GM19023 (cell line): ENCODE data around the gene DMTF1.

Experiments used
- ATAC-seq: cut with Tn5 transposase; IDR thresholded peaks from one replicate; pipeline ENCODE4 v1.9.1; 2021; ENCODE audit warnings: mild to moderate bottlenecking, moderate library complexity; ENCODE audit not compliant: unreplicated experiment

Gene DMTF1

GRCh38 chr7:87144173-87144657 lies 8.0 kb upstream of the DMTF1 start:
- peak; percentile 96 for ATAC-seq

GRCh38 chr7:87146740-87147386 lies 5.4 kb upstream of the DMTF1 start:
- no peak for ATAC-seq

DNA sequence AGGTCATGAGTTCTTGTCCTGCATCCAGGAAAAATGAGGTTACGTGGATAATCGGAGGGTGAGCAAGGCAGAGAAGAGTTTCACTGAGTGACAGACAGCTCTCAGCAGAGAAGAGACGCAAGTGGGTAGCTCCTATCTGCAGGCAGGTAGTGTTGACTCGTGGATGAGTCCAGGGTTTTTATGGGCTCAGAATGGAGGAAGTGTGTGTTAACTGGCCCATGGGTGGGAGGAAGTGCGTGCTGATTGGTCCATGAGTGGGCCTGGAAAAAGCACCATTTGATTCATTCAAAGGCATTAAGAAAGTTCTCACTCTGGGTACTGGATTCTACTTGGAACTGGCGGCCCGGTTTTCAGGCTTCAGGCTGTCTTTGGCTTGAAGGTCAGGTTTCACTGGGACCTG lies 4.8 kb upstream of the DMTF1 start:
- no peak for ATAC-seq

- ATAC-seq, result no peak
Observed at GRCh38 chr7:87148332-87148955, 3.8 kb upstream of the DMTF1 start.

DNA sequence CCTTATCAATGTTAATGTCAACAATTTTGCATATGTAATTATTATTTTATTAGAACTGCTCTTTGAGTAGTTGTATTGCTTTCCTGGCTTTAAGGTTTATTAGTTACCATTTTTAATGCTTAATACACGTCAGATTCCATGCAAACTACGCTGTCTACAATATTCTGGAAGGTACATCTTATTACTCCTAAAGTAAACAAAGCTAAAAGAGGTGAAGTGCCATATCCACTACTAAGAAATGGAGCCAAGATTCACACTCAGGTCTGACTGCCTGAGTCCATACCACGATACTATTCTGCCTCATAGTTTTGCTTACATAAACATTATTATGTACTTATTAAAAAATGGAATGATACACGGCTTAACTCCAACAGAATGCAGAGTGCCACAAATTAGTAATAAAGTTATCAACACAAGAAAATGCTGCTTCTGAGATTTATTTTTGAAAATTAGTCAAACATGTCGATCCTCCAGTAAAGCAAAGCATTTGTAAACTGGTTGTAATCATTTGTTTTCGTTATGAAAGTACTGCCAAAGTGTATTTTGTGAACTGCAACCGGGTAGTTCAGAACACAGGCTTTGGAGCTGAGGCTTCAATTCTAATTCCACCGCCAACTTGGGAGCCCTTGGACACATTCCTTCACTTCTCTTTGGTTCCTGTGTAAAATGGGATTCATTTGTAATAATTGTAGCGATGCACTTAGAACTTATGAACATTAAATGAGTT lies 1.1 kb upstream of the DMTF1 start:
- no peak for ATAC-seq

DNA sequence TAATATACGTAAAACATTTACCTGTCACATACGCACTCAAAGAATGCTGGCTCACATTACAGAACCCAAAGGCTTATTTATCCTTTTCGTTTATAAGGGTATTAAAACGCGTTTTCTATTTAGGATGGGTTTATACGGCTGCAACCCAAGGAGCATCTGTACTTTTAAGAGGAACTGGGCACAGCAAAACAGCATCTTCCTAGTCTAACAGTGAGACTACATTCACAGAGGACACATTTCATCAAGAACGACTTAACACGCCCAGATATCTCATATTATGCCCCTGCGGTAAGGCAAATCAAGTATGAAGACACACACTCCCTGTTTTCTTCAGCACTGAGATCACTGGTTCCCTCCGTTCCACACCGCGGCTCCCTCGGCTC lies 533 bp upstream of the DMTF1 start:
- peak; percentile 33 for ATAC-seq

DNA sequence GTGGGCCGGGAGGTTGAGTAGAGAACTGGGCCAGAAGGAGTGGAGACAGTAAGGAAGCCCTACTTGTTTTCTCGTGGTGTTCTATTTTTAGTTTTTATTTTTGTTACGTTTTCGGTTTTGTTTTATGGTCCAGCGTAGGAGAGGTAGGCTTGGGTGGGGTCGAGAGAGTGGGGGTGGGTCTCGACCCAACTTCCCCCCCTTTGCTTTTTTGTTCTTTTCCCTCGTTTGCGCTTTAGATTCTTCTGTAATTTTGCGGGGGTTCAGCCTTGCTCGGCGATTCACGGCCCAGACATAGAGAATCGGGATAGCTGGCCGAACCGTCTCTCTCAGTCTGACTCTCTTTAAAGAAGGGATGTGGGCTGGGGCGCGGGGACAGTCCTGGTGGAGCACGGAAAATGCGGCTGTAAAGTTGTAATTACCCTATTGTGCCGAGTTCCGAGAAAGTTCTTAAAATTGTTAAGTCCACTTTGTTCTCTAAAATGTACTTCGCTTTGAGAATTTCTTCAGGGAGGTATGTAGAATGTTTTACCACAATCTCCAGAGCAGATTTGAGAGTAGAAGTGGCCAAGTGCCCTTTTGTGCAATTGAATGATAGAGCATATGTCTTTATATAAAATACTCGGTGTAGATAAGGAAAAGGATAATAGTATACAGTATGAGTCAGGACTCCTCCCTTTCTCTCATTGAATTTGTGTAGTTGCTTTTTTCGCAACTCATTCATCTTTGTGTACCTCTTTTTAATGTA lies 816 bp downstream of the DMTF1 start:
- ATAC-seq, result peak; percentile 13

DNA sequence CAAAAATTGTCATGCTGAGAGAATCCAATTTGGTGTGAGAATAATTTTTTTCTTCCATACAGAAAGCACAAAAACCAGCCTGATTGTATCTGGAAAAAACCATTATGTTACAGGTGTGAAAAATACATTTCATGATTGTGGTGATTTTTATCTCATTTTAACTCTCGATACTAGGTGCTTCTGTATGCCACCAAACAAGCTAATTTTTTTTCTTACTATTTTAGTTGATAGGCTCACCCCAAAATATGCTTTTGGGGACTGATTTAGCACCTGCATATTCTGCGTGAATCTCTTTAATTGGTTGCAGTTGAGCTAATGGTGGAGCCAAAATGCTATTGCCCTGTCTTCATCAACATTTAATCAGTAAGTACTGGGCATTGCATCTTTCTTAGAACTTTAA lies 1.9 kb downstream of the DMTF1 start:
- no peak for ATAC-seq

GRCh38 chr7:87154569-87154968 lies 2.3 kb downstream of the DMTF1 start:
- no peak for ATAC-seq

- no peak for ATAC-seq
Observed at GRCh38 chr7:87155788-87156187, 3.5 kb downstream of the DMTF1 start.

- ATAC-seq, result no peak
Observed at GRCh38 chr7:87156709-87157108, 4.5 kb downstream of the DMTF1 start.

DNA sequence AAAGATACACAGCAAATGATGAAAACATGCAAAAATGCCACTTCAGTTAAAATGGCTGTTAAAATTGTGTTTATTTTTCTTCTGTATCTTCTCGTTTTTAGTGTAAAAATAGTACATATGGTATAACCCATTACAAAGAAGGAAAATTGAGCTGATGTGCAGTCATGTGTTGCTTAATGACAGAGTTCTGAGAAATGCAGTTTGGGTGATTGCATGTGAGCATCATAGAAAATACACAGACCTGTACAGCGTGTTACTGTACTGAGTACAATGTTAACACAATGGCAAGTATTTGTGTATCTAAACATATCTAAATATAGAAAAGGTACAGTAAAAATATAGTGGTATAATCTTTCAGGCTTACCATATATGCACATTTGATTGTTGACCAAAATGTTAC lies 7.3 kb downstream of the DMTF1 start:
- ATAC-seq, result no peak

DNA sequence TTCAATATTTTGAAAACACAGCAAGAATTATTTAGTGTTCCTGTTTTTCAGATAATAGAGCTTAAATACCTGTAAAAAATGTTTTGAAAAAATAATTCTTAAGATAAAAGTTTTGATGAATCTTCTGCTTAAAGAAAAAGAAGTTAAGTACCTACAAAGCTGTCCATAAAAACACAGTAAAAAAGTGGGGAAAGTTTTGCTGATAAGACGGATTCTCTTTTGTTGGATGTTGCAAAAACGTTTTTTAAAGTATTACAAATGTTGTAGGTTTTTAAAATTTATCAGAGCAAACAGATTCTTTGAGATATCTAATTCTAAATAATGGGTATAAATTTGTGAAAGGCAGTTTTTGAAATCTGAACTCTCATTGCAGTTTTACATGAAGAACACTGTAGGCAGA lies 12.2 kb downstream of the DMTF1 start:
- ATAC-seq, result no peak

DNA sequence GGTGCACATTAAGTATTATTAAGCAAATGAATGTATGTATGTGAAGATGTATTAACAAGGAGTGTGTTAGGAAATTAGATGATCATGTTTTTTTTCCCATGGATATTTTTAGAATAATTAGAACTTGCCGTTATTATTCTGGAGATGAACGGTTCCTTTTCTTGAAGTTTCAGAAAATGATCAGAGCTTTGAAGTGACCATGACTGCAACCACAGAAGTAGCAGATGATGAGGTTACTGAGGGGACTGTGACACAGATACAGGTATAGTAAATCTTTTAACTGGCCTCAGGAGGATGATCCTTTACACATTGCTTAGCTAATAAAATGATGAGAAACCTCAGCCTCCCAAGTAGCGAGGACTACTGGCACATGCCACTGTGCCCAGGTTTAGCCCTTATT lies 18.6 kb downstream of the DMTF1 start:
- no peak for ATAC-seq

- ATAC-seq, result no peak
Observed at GRCh38 chr7:87171282-87171934, 19.2 kb downstream of the DMTF1 start.

DNA sequence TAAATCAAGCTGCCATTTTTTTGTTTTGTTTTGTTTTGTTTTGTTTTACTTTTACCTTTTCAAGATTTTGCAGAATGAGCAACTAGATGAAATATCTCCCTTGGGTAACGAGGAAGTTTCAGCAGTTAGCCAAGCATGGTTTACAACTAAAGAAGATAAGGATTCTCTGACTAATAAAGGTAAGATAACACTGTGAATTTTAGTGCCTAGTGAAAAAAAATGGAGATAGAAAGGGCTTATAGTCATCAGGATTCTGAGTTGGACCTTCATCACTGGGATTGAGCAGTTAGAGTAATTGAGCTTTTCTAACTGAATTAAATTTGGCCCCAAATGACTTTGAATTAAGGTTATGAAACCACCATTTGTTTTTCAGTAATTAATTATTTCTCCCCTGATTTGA lies 21.2 kb downstream of the DMTF1 start:
- no peak for ATAC-seq

DNA sequence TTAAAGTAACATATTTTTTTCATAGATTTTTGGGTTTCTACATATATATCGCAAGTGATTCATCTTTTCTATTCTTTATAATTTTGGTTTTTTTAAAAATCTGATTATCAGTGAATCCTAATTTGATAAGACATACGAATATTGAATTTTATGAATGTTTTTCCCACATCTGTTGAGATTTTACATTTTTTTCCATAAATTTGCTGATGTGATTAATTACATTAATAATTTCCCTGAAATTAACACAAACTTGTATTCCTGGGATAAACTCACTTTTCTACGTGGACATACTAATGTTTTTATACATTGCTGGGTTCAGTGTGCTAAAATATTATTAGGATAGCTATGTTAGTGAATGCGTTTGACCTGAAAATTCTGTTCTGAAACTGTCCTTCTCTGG lies 26.1 kb downstream of the DMTF1 start:
- ATAC-seq, result no peak

- no peak for ATAC-seq
Observed at GRCh38 chr7:87179180-87179579, 26.9 kb downstream of the DMTF1 start.

DNA sequence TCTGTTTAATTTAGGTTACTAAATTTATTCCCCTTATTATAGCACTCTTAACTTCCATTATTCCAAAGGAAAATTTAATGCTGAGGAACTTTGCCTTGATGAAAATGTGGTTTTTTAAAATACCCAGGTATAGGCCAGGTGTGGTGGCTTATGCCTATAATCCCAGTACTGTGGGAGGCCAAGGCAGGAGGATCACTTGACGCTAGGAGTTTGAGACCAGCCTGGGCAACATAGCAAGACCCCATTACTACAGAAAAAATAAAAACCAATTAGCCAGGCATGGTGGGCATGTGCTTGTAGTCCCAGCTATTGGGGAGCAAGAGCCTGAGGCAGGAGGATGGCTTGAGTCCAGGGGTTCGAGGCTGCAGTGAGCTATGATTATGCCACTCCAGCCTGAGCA lies 34.9 kb downstream of the DMTF1 start:
- no peak for ATAC-seq

- no peak for ATAC-seq
Observed at GRCh38 chr7:87188930-87189329, 36.7 kb downstream of the DMTF1 start.

DNA sequence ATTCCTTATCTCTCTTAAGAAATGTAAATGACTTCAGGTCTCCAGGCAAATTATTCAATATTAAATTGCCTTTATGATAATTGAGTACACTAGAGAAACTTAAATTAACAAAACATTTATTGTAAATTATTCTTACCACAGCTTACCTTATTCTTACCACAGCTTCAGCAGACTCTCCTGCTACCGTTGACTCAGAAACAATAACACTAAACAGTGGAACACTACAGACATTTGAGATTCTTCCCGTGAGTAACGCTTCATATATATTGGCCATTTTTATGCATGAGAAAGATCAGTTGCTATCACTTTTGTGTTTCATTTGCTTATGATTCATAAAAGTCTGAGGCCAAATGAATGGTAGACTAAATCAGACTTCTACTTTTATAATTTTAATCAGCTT lies 38.5 kb downstream of the DMTF1 start:
- ATAC-seq, result no peak
